Loucy (cell line): ENCODE results near the gene MEAK7.

Experiments
- H2AFZ ChIP-seq: fragments of 200-600 bp; sonication (generic); 2 replicates; pipeline ENCODE4 v1.6.0; 2016; ENCODE audit warnings: antibody characterized with exemption, mild to moderate bottlenecking, low read length, moderate library complexity
- H3F3A ChIP-seq: fragments of 200-600 bp; 2 replicates; pipeline ENCODE4 v1.6.0; 2016; ENCODE audit warnings: antibody characterized with exemption, low read depth, mild to moderate bottlenecking
- H3K27me3 ChIP-seq: fragments of 200-600 bp; sonication (generic); 2 replicates; pipeline ENCODE4 v1.6.1; 2014; ENCODE audit warnings: low read length, mild to moderate bottlenecking; ENCODE audit not compliant: insufficient read depth, poor library complexity, severe bottlenecking
- H3K36me3 ChIP-seq: fragments of 200-600 bp; sonication (generic); 2 replicates; pipeline ENCODE4 v1.6.1; 2016; ENCODE audit warnings: low read length; ENCODE audit not compliant: insufficient read depth
- H3K4me1 ChIP-seq: fragments of 200-600 bp; sonication (generic); 2 replicates; pipeline ENCODE4 v1.5.1; 2014; ENCODE audit warnings: low read length, mild to moderate bottlenecking; ENCODE audit not compliant: insufficient read depth, poor library complexity, severe bottlenecking
- H3K4me2 ChIP-seq: fragments of 200-600 bp; sonication (generic); 2 replicates; pipeline ENCODE4 v1.6.0; 2014; ENCODE audit warnings: antibody characterized with exemption, low read length, low read depth, mild to moderate bottlenecking; ENCODE audit not compliant: poor library complexity, severe bottlenecking
- H3K4me3 ChIP-seq: fragments of 200-600 bp; sonication (generic); 2 replicates; pipeline ENCODE4 v1.5.1; 2014; ENCODE audit warnings: low read length, mild to moderate bottlenecking, mixed read lengths; ENCODE audit not compliant: poor library complexity, severe bottlenecking
- H3K79me2 ChIP-seq: fragments of 200-600 bp; sonication (generic); 2 replicates; pipeline ENCODE4 v1.6.1; 2014; ENCODE audit warnings: low read length; ENCODE audit not compliant: insufficient read depth
- H3K9ac ChIP-seq: fragments of 200-600 bp; sonication (generic); 2 replicates; pipeline ENCODE4 v1.6.0; 2014; ENCODE audit warnings: mild to moderate bottlenecking, low read depth, low read length, moderate library complexity; ENCODE audit not compliant: poor library complexity, severe bottlenecking
- H3K9me2 ChIP-seq: fragments of 200-600 bp; sonication (generic); replicated peaks from 2 replicates; pipeline ENCODE4 v1.6.1; 2016; ENCODE audit warnings: low read depth, low read length, mixed read lengths
- H3K9me3 ChIP-seq: fragments of 200-600 bp; sonication (generic); 2 replicates; pipeline ENCODE4 v1.6.1; 2014; ENCODE audit warnings: mild to moderate bottlenecking, antibody characterized with exemption, low read length, low read depth; ENCODE audit not compliant: insufficient read depth
- H4K20me1 ChIP-seq: fragments of 200-600 bp; sonication (generic); 2 replicates; pipeline ENCODE4 v1.6.0; 2014; ENCODE audit warnings: antibody characterized with exemption, low read length, mild to moderate bottlenecking; ENCODE audit not compliant: insufficient read depth, poor library complexity, severe bottlenecking
- EZH2phosphoT487 ChIP-seq: fragments of 200-600 bp; IDR thresholded peaks from 2 replicates; pipeline ENCODE4 v1.6.1; 2018; ENCODE audit warnings: antibody characterized with exemption, mild to moderate bottlenecking, moderate library complexity, borderline replicate concordance
- TF ChIP-seq, protein P1 (sequence below): fragments of 200-600 bp; sonication (generic); conservative IDR thresholded peaks from 2 replicates; pipeline ENCODE4 v1.5.1; 2014; ENCODE audit warnings: mild to moderate bottlenecking, antibody characterized with exemption, low read length

MEAK7 gene

DNA sequence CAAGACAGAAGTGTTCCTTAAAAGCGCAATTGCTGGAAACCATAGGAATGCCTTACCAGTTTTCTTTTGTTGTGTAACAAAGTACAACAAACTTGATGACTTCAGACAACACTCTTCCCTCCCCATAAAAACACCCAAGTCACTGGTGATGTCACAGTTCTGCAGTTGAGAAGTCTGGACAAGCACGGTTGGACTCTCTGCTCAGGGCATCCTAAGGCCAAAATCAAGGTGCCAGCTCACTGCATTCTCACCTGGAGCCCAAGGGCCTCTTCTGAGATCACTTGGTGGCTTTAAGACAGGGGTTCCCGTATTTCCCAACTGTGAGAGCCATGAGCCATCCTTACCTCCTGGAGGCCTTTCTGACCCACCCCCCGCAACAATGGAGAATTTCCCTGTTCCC, 45.6 kb upstream of the MEAK7 start:
- no peak for TF ChIP-seq EZH2phosphoT487
- TF ChIP-seq, protein P1, sequence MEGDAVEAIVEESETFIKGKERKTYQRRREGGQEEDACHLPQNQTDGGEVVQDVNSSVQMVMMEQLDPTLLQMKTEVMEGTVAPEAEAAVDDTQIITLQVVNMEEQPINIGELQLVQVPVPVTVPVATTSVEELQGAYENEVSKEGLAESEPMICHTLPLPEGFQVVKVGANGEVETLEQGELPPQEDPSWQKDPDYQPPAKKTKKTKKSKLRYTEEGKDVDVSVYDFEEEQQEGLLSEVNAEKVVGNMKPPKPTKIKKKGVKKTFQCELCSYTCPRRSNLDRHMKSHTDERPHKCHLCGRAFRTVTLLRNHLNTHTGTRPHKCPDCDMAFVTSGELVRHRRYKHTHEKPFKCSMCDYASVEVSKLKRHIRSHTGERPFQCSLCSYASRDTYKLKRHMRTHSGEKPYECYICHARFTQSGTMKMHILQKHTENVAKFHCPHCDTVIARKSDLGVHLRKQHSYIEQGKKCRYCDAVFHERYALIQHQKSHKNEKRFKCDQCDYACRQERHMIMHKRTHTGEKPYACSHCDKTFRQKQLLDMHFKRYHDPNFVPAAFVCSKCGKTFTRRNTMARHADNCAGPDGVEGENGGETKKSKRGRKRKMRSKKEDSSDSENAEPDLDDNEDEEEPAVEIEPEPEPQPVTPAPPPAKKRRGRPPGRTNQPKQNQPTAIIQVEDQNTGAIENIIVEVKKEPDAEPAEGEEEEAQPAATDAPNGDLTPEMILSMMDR = no peak

DNA sequence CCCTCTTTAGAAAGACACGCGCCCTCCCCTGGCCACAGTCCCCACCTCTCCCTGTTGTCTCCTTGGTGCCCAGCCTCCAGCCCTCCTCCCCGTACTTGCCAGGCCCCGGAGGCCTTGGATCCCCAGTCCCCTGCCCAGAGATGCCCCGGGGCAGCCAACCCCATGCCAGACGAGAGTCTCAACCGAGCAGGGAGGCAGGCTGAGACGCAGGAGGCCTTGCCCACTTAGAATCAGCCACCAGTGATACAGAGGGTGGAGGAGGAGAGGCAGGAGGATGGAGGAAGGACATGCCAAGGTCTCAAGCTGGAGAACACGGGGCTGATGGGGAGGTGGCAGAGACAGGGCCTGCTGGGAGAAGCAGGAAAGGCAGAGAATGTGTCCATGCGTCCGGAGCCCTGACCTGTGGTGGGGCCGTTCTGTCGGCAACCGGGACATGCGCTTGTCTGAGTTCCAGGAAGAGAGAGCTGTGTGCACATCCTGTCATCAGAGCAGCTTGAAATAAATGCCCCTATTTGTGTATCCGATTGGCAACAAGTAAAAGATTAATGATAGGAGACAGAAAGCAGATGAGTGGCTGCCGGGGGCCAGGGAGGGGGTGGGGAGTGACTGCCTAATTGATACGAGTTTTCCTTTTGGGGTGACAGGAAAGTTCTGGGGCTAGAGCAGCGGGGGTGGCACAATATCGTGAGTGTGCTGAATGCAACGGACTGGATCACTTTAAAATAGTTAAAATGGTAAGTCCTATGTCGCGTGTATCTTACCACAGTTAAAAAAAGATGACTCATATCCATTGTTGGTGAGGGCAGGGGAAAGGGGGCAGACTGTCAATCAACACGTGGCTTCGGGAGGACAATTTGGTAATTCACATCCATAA, 44.7 kb upstream of the MEAK7 start:
- peak overlapping the region; percentile 65 for H2AFZ ChIP-seq
- no peaks in the 10 kb centered on the region for H3K9me2 ChIP-seq
- peak overlapping the region; percentile 63 for H3K4me3 ChIP-seq
- H3K27me3 ChIP-seq = no peaks in the 10 kb centered on the region
- peak overlapping the region; percentile 58 for H3K9ac ChIP-seq
- peak overlapping the region; percentile 57 for H3K4me2 ChIP-seq
- H3K36me3 ChIP-seq = no peaks in the 10 kb centered on the region
- no peak for TF ChIP-seq EZH2phosphoT487
- TF ChIP-seq, protein P1 = no peak
- peaks cover 11% of the 10 kb centered on the region; the same call in 1 of the 2 replicates for H3K79me2 ChIP-seq
- no peaks in the 10 kb centered on the region for H4K20me1 ChIP-seq
- H3K9me3 ChIP-seq = no peaks in the 10 kb centered on the region
- H3K4me1 ChIP-seq = peaks cover 19% of the 10 kb centered on the region
- H3F3A ChIP-seq = no peaks in the 10 kb centered on the region

More for the DNA sequence above, 45.6 kb upstream of the MEAK7 start:
- Histone ChIP-seq H3K79me2 (peaks cover 11% of the 10 kb centered on the region; the same call in 1 of the 2 replicates), H3K4me3 (peak overlapping the region; percentile 63), H3K9me2 (no peaks in the 10 kb centered on the region), H3K4me1 (peaks cover 27% of the 10 kb centered on the region), H3K9ac (peak overlapping the region; percentile 58), H3K4me2 (peak overlapping the region; percentile 57), H3F3A (no peaks in the 10 kb centered on the region), H4K20me1 (no peaks in the 10 kb centered on the region), H3K27me3 (no peaks in the 10 kb centered on the region), H3K9me3 (no peaks in the 10 kb centered on the region), H2AFZ (no peak overlapping the region), H3K36me3 (no peaks in the 10 kb centered on the region)

DNA sequence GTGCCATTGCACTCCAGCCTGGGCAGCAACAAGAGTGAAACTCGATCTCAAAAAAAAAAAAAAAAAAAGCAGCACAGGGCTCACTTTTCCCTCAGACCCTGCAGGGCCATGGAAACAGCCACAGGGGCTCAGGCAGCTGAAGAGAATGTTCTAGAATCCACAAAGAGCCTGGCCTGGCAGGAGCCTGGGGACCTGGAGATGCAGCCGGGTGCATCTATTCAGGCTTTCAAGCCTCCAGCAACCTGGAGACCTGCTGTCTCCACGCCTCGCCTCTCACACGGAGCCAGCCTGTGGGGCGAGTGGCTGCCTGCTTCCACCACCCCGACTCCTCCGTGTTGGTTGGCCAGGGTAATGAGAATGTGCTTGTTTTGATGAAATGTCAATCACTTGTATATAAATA, 44.0 kb upstream of the MEAK7 start:
- Histone ChIP-seq H4K20me1 (no peaks in the 10 kb centered on the region), H3K4me1 (peaks cover 18% of the 10 kb centered on the region), H3K9me2 (no peaks in the 10 kb centered on the region), H3K9ac (no peak overlapping the region), H3K4me3 (peak overlapping the region; percentile 63), H3F3A (no peaks in the 10 kb centered on the region), H3K79me2 (peaks cover 11% of the 10 kb centered on the region; the same call in 1 of the 2 replicates), H3K36me3 (no peaks in the 10 kb centered on the region), H3K27me3 (no peaks in the 10 kb centered on the region), H3K9me3 (no peaks in the 10 kb centered on the region), H2AFZ (no peak overlapping the region), H3K4me2 (peak overlapping the region; percentile 57)
- no peak for TF ChIP-seq EZH2phosphoT487
- TF ChIP-seq, protein P1 = no peak
